ENCODE measurements around the gene MGP.

- TF ChIP-seq REST (IDR thresholded peaks at IDR 0.05; ENCODE audit: low read depth, low read length) (no peak), CTCF (IDR thresholded peaks at IDR 0.05) (no peak), USF1 (IDR thresholded peaks at IDR 0.05; ENCODE audit: borderline replicate concordance, low read depth) (no peak), MAX (IDR thresholded peaks at IDR 0.05; ENCODE audit: low read depth) (no peak), TAF1 (IDR thresholded peaks at IDR 0.05; ENCODE audit: borderline replicate concordance, low read depth, low read length) (no peak)
Observed at GRCh38 chr12:14860490-14860889, 25.2 kb downstream of the MGP start.

Data from SK-N-SH (cell line).